Panc1 (cell line): Measurements from ENCODE around the gene B4GALT2. TPM values are rescaled to one million over a fixed set of nuclear protein-coding genes. Genes with fewer than 3 reads are reported as not detected.
A peak's percentile ranks its signal among the peaks of the same experiment; 100 is the strongest.

Source experiments
- ATAC-seq: fragments of 200-7000 bp; cut with Tn5 transposase; 2 replicates; pipeline ENCODE4 v1.9.1; 2020; ENCODE audit warnings: mild to moderate bottlenecking, moderate library complexity
- BruUV-seq: library from RNA; stranded (reverse); fragments of 400-500 nt; replicated peaks from 2 replicates; lab custom pipeline; 2021; lab: Mats Ljungman, UMichigan
- CTCF ChIA-PET: fragments of 300-600 bp; sonication (Branson Sonifier 250); formaldehyde crosslinking; loops from one replicate; lab custom pipeline; 2022; ENCODE audit warnings: antibody characterized with exemption; lab: Charles Lee
- POLR2A ChIA-PET: fragments of 300-600 bp; sonication (Branson Sonifier 250); formaldehyde crosslinking; loops from one replicate; lab custom pipeline; 2022; ENCODE audit warnings: antibody characterized with exemption; lab: Charles Lee
- DNase-seq: peaks from one replicate; pipeline ENCODE4 v3.0.0-alpha.2; 2010; ENCODE audit warnings: low read depth, low spot score
- H3K27ac ChIP-seq: 2 replicates; pipeline ENCODE4 v1.5.1; 2011; ENCODE audit warnings: mild to moderate bottlenecking, low read length, inconsistent platforms
- H3K27me3 ChIP-seq: fragments of 200-500 bp; sonication (Bioruptor generic); 2 replicates; pipeline ENCODE4 v1.6.0; 2014; ENCODE audit warnings: low read length, inconsistent platforms; ENCODE audit not compliant: control insufficient read depth, insufficient read depth
- H3K36me3 ChIP-seq: fragments of 200-500 bp; sonication (Bioruptor generic); 2 replicates; pipeline ENCODE4 v1.5.1; 2014; ENCODE audit warnings: inconsistent platforms, mild to moderate bottlenecking, low read length, moderate library complexity; ENCODE audit not compliant: control insufficient read depth, insufficient read depth
- H3K4me1 ChIP-seq: 2 replicates; pipeline ENCODE4 v1.5.1; 2011; ENCODE audit warnings: inconsistent platforms, mild to moderate bottlenecking, low read length, moderate library complexity; ENCODE audit not compliant: control insufficient read depth, insufficient read depth
- H3K4me3 ChIP-seq, 2 experiments: 2 replicates each; pipeline ENCODE4 v1.5.1; 2011 to 2012; ENCODE audit warnings: low read depth in 2 of 2, low read length in 2 of 2, mild to moderate bottlenecking in 2 of 2, inconsistent platforms in 1 of 2, moderate library complexity in 1 of 2
- H3K9me3 ChIP-seq: fragments of 200-500 bp; sonication (Bioruptor generic); 2 replicates; pipeline ENCODE4 v1.5.1; 2014; ENCODE audit warnings: low read depth, mild to moderate bottlenecking, inconsistent platforms, low read length, moderate library complexity; ENCODE audit not compliant: control insufficient read depth, insufficient read depth
- CTCF ChIP-seq: fragments of 450-650 bp; IDR thresholded peaks from 2 replicates; pipeline ENCODE4 v1.5.1; 2017; ENCODE audit warnings: mild to moderate bottlenecking
- POLR2AphosphoS5 ChIP-seq: IDR thresholded peaks from 2 replicates; pipeline ENCODE4 v1.6.1; 2012; ENCODE audit warnings: mild to moderate bottlenecking, low read depth, low read length, moderate library complexity
- REST ChIP-seq, 2 experiments: IDR thresholded peaks; 2 replicates each; pipeline ENCODE4 v1.6.1; 2011 to 2012; ENCODE audit warnings: low read depth in 2 of 2, control low read depth in 1 of 2, low read length in 1 of 2, mild to moderate bottlenecking in 1 of 2, moderate library complexity in 1 of 2; ENCODE audit not compliant: insufficient read depth in 1 of 2
- SIN3A ChIP-seq: IDR thresholded peaks from 2 replicates; pipeline ENCODE4 v1.6.1; 2012; ENCODE audit warnings: low read depth, mild to moderate bottlenecking, low read length, moderate library complexity, borderline replicate concordance; ENCODE audit not compliant: insufficient read depth
- TCF7L2 ChIP-seq: IDR thresholded peaks from 2 replicates; pipeline ENCODE4 v1.6.1; 2011; ENCODE audit warnings: mild to moderate bottlenecking, low read depth, low read length, inconsistent platforms
- in situ Hi-C: cut with HindIII; loops from 2 replicates; pipeline ENCODE4 v1.10.0; 2016; ENCODE audit warnings: low sequenced_read_pairs, low pct_unique_long_range_greater_than_20kb
- intact Hi-C: fragments of 100-400 bp; cut with micrococcal nuclease; formaldehyde crosslinking; loops from one replicate; pipeline ENCODE4 v1.10.0; 2022; ENCODE audit not compliant: unreplicated experiment
- total RNA-seq: library from RNA; stranded (reverse); gene quantifications from one replicate; pipeline ENCODE4 v1.2.1, GENCODE V29; 2021; ENCODE audit not compliant: unreplicated experiment

Gene B4GALT2
- total RNA-seq, 1 experiment from 2014 or later: 90.1 TPM

GRCh38 chr1:43973981-43974442 lies 5.0 kb upstream of the B4GALT2 start:
- intact Hi-C loops (no loop called here), in situ Hi-C loops (no loop called here)
- Histone ChIP-seq H3K36me3 (peaks cover 13% of the 10 kb centered on the region; the same call in 1 of the 2 replicates), H3K4me3 (peak overlapping the region; percentile 80 to 85), H3K27me3 (no peaks in the 10 kb centered on the region), H3K4me1 (peaks cover 43% of the 10 kb centered on the region), H3K27ac (peak overlapping the region; percentile 88), H3K9me3 (no peaks in the 10 kb centered on the region)
- CTCF ChIA-PET: no interaction called here
- POLR2A ChIA-PET: no interaction called here
- no peak for DNase-seq
- BruUV-seq: no TSS peak
- no peak for TF ChIP-seq TCF7L2
- TF ChIP-seq CTCF: no peak
- no peak for TF ChIP-seq POLR2AphosphoS5
- TF ChIP-seq SIN3A: no peak
- TF ChIP-seq REST (IDR thresholded peaks at IDR 0.05; ENCODE audit: insufficient read depth in 1 of 2, low read depth in 2 of 2, low read length in 1 of 2): no peak
- peak; percentile 0 for ATAC-seq

GRCh38 chr1:43974443-43975248 lies 4.4 kb upstream of the B4GALT2 start, which contains the start of gene ATP6V0B:
Gene ATP6V0B, plus strand, starts transcription at chr1:43974960. Its CDS starts 81 bp downstream, at chr1:43975041.
- peaks cover 13% of the 10 kb centered on the region; the same call in 1 of the 2 replicates for H3K36me3 ChIP-seq
- ATAC-seq (peak; percentile 86), DNase-seq (no peak)
- TF ChIP-seq REST (IDR thresholded peaks at IDR 0.05; ENCODE audit: insufficient read depth in 1 of 2, low read depth in 2 of 2, low read length in 1 of 2) (0 out of 4 replicates have a peak, but pooled peaks of 1 of the 2 experiments have one; percentile 63), POLR2AphosphoS5 (peak; percentile 75), CTCF (no peak), TCF7L2 (peak; percentile 23; the same call in 1 of the 2 replicates), SIN3A (peak; percentile 86; the same call in 1 of the 2 replicates)
- no peaks in the 10 kb centered on the region for H3K9me3 ChIP-seq
- intact Hi-C loops: no loop called here
- in situ Hi-C loops: no loop called here
- BruUV-seq: no TSS peak
- peak within 1 kb of the TSS; percentile 89 for H3K27ac ChIP-seq
- H3K27me3 ChIP-seq: no peaks in the 10 kb centered on the region
- peak within 1 kb of the TSS; percentile 80 to 85 for H3K4me3 ChIP-seq
- H3K4me1 ChIP-seq: peaks cover 43% of the 10 kb centered on the region
- ChIA-PET CTCF (interaction anchor here (0.6 kb wide), 1 partner anchor 19 kb away, joined by 4 read pairs; no protein-coding TSS in a partner anchor), POLR2A (interaction anchor here (0.6 to 0.7 kb wide), 2 partner anchors 209 to 266 kb away, joined by 3 to 9 read pairs; no protein-coding TSS in a partner anchor)
